ENCODE results near the gene EMC1.

- no peak for TF ChIP-seq CTCF (IDR thresholded peaks at IDR 0.05)
- no peak for TF ChIP-seq POLR2A (IDR thresholded peaks at IDR 0.05)
- no peak for TF ChIP-seq POLR2AphosphoS5 (IDR thresholded peaks at IDR 0.05)
These were observed 51.9 kb downstream of the EMC1 start for GRCh38 chr1:19199329-19199968.
